WI38 (cell line): ENCODE measurements around the gene KITLG.
"Not testable (repeated sequence)": the region's sequence is repeated elsewhere in the genome, so short reads cannot be mapped to it uniquely, and the experiment has no call there.

Source experiments
- H3K4me3 ChIP-seq: 2 replicates; pipeline ENCODE4 v1.5.1; 2011; ENCODE audit warnings: low read depth, mild to moderate bottlenecking, control low read depth, low read length
- CTCF ChIP-seq: IDR thresholded peaks from 2 replicates; pipeline ENCODE4 v1.5.1; 2012; ENCODE audit warnings: low read depth, mild to moderate bottlenecking, control low read depth, low read length

The KITLG gene

GRCh38 chr12:88553941-88554658 is 26.2 kb downstream of the KITLG start:
- H3K4me3 ChIP-seq, result no peak overlapping the region
- TF ChIP-seq CTCF, result no peak

GRCh38 chr12:88552610-88553079 is 27.6 kb downstream of the KITLG start:
- TF ChIP-seq CTCF, result no peak
- no peak overlapping the region for H3K4me3 ChIP-seq

- H3K4me3 ChIP-seq, result no peak overlapping the region
- TF ChIP-seq CTCF, result no peak
These were observed 30.3 kb downstream of the KITLG start for GRCh38 chr12:88549929-88550328.

GRCh38 chr12:88547949-88548348 is 32.3 kb downstream of the KITLG start:
- H3K4me3 ChIP-seq, result not testable (repeated sequence)

- H3K4me3 ChIP-seq, result no peak overlapping the region
- TF ChIP-seq CTCF, result no peak
These were observed 33.4 kb downstream of the KITLG start for GRCh38 chr12:88546853-88547252.

- TF ChIP-seq CTCF, result no peak
- H3K4me3 ChIP-seq, result no peak overlapping the region
These were observed 34.0 kb downstream of the KITLG start for GRCh38 chr12:88546226-88546625.

- H3K4me3 ChIP-seq, result no peak overlapping the region
- TF ChIP-seq CTCF, result no peak
These were observed 35.0 kb downstream of the KITLG start for GRCh38 chr12:88544991-88545980.
